Type B pancreatic cell (in vitro differentiated cells): ENCODE measurements around the gene RSAD1. TPM values are rescaled to one million over a fixed set of nuclear protein-coding genes. Genes with fewer than 3 reads are reported as not detected.
"Not testable (repeated sequence)": the region's sequence is repeated elsewhere in the genome, so short reads cannot be mapped to it uniquely, and the experiment has no call there.

Experiments used
- DNase-seq: peaks from one replicate; pipeline ENCODE4 v3.0.0; 2021; ENCODE audit warnings: mixed read lengths; ENCODE audit not compliant: unreplicated experiment; ENCODE audit errors: extremely low spot score
- H3K27ac Mint-ChIP-seq: 2 replicates; pipeline ENCODE4 v1.8.0; 2021; ENCODE audit warnings: mild to moderate bottlenecking, mixed read lengths
- H3K27me3 Mint-ChIP-seq: 2 replicates; pipeline ENCODE4 v1.8.0; 2021; ENCODE audit warnings: mixed read lengths
- H3K36me3 Mint-ChIP-seq: 2 replicates; pipeline ENCODE4 v1.8.0; 2021; ENCODE audit warnings: mixed read lengths
- H3K4me1 Mint-ChIP-seq: one replicate; pipeline ENCODE4 v1.8.0; 2021; ENCODE audit warnings: mixed read lengths; ENCODE audit not compliant: unreplicated experiment
- H3K4me3 Mint-ChIP-seq: 2 replicates; pipeline ENCODE4 v1.8.0; 2021; ENCODE audit warnings: mild to moderate bottlenecking, mixed read lengths
- H3K9me3 Mint-ChIP-seq: 2 replicates; pipeline ENCODE4 v1.8.0; 2021; ENCODE audit warnings: mixed read lengths
- CTCF ChIP-seq: fragments of 200-600 bp; sonication (generic); conservative IDR thresholded peaks from 2 replicates; pipeline ENCODE4 v1.5.0; 2021; ENCODE audit warnings: antibody characterized with exemption, mild to moderate bottlenecking
- total RNA-seq: library from RNA; stranded (reverse); gene quantifications from 2 replicates; pipeline ENCODE4 v1.2.1, GENCODE V29; 2021; ENCODE audit warnings: low replicate concordance

The RSAD1 gene
- total RNA-seq, 1 donor from 2014 or later, result 40.7 TPM

DNA sequence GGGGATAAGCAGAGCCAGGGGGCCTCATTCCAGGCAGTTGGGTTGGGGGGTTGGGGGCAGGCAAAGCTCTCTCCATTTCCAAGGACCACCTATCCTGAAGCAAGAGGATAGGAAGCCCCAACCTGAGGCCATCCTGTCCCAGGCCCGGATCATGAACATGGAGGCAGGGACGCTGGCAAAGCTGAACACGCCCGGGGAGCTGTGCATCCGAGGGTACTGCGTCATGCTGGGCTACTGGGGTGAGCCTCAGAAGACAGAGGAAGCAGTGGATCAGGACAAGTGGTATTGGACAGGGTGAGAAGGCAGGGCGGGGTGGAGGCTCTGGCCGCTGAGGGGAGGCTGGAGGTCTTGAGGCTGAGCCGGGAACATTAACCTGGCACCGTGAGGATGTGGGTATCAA, 6.4 kb upstream of the RSAD1 start:
- Mint-ChIP-seq H3K4me3 (no peak overlapping the region), H3K36me3 (no peaks in the 10 kb centered on the region), H3K4me1 (no peaks in the 10 kb centered on the region), H3K9me3 (no peaks in the 10 kb centered on the region), H3K27me3 (peaks cover 18% of the 10 kb centered on the region), H3K27ac (no peak overlapping the region)
- no peak for DNase-seq
- TF ChIP-seq CTCF, result no peak

GRCh38 chr17:50472761-50473161, 5.9 kb upstream of the RSAD1 start:
- H3K9me3 Mint-ChIP-seq, DNase-seq, H3K27ac Mint-ChIP-seq, H3K4me3 Mint-ChIP-seq, H3K36me3 Mint-ChIP-seq, H3K4me1 Mint-ChIP-seq: not testable (repeated sequence)
- H3K27me3 Mint-ChIP-seq, result peaks cover 13% of the 10 kb centered on the region
- peak; percentile 54 for TF ChIP-seq CTCF

- H3K4me3 Mint-ChIP-seq, result no peak overlapping the region
- DNase-seq, result no peak
- TF ChIP-seq CTCF, result no peak
- H3K4me1 Mint-ChIP-seq, result peaks cover 7% of the 10 kb centered on the region
- no peak overlapping the region for H3K27ac Mint-ChIP-seq
- H3K9me3 Mint-ChIP-seq, result no peaks in the 10 kb centered on the region
- peaks cover 4% of the 10 kb centered on the region for H3K36me3 Mint-ChIP-seq
- peaks cover 10% of the 10 kb centered on the region for H3K27me3 Mint-ChIP-seq
These were observed 4.8 kb upstream of the RSAD1 start for GRCh38 chr17:50473901-50474300.

GRCh38 chr17:50474523-50474922, 4.1 kb upstream of the RSAD1 start:
- Mint-ChIP-seq H3K27ac (no peak overlapping the region), H3K4me1 (peaks cover 11% of the 10 kb centered on the region), H3K9me3 (no peaks in the 10 kb centered on the region), H3K4me3 (no peak overlapping the region), H3K27me3 (peaks cover 10% of the 10 kb centered on the region), H3K36me3 (peaks cover 4% of the 10 kb centered on the region)
- no peak for TF ChIP-seq CTCF
- no peak for DNase-seq

DNA sequence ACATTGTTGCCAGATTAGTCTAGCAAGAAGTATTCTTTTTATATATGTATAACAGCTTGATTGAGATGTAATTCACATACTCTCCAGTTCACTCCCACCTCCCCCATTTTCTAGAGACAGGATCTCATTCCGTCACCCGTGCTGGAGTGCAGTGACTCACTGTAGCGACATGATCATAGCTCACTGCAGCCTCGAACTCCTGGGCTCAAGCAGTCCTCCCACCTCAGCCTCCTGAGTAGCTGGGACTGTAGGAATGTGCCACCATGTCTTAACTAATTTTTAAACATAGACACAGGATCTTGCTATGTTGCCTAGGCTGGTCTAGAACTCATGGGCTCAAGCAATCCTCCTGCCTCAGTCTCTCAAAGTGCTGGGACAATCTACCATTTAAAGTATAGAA, 3.3 kb upstream of the RSAD1 start:
- Mint-ChIP-seq H3K27ac (no peak overlapping the region), H3K36me3 (peaks cover 4% of the 10 kb centered on the region), H3K9me3 (no peaks in the 10 kb centered on the region), H3K27me3 (peaks cover 10% of the 10 kb centered on the region), H3K4me3 (no peak overlapping the region), H3K4me1 (peaks cover 14% of the 10 kb centered on the region)
- no peak for TF ChIP-seq CTCF
- DNase-seq, result no peak

GRCh38 chr17:50475775-50476544, 2.7 kb upstream of the RSAD1 start:
- peak overlapping the region; percentile 9 for H3K27ac Mint-ChIP-seq
- not testable (repeated sequence) for H3K27me3 Mint-ChIP-seq, DNase-seq

More at GRCh38 chr17:50475775-50476544, 2.7 kb upstream of the RSAD1 start:
- peak overlapping the region; percentile 70 for H3K4me3 Mint-ChIP-seq
- not testable (repeated sequence) for H3K9me3 Mint-ChIP-seq, H3K36me3 Mint-ChIP-seq
- H3K4me1 Mint-ChIP-seq, result peaks cover 14% of the 10 kb centered on the region
